Ovary (tissue), 9 donors: ENCODE results near the gene MRPS5. TPM values are rescaled to one million over a fixed set of nuclear protein-coding genes. Genes with fewer than 3 reads are reported as not detected.

Source experiments
- DNase-seq, 5 donors: peaks; one replicate each; pipeline ENCODE4 v3.0.0-alpha.2; 2019 to 2020
- H3K27ac ChIP-seq, 2 donors: fragments of 200-600 bp; one replicate each; pipeline versions ENCODE4 v1.5.1 to v1.8.0; 2019 to 2022
- H3K27me3 ChIP-seq: fragments of 200-600 bp; one replicate; pipeline ENCODE4 v1.8.0; 2022
- H3K36me3 ChIP-seq: fragments of 200-600 bp; sonication (generic); one replicate; pipeline ENCODE4 v1.5.1; 2019
- H3K4me1 ChIP-seq: one replicate; pipeline ENCODE4 v1.8.1; 2013; ENCODE audit warnings: mild to moderate bottlenecking, moderate library complexity; ENCODE audit not compliant: insufficient read depth
- H3K4me3 ChIP-seq: fragments of 200-600 bp; sonication (generic); one replicate; pipeline ENCODE4 v1.5.1; 2017
- H3K9me3 ChIP-seq, 2 donors: fragments of 200-600 bp in 1 of 2; sonication (generic) in 1 of 2; one replicate each; pipeline versions ENCODE4 v1.5.1 to v1.8.1; 2013 to 2019; ENCODE audit warnings: mild to moderate bottlenecking in 1 of 2, moderate library complexity in 1 of 2
- EP300 ChIP-seq: sonication (generic); formaldehyde crosslinking; IDR thresholded peaks from one replicate; pipeline ENCODE4 v1.6.1; 2017; ENCODE audit warnings: antibody characterized with exemption
- POLR2A ChIP-seq: fragments of 450-650 bp; IDR thresholded peaks from one replicate; pipeline ENCODE4 v1.6.1; 2017; ENCODE audit warnings: antibody characterized with exemption, mild to moderate bottlenecking, moderate library complexity
- WGBS, 3 donors: extraction: QIAGEN DNeasy Blood & Tissue Kit in 1 of 3; methylation state at CpG; one replicate each; pipeline versions ENCODE4 v1.1.5 to v1.1.7; 2013 to 2017; 5-methylcytosine and 5-hydroxymethylcytosine counted together
- intact Hi-C, 4 donors: fragments of 100-400 bp; cut with DNase I; formaldehyde crosslinking; loops; one replicate each; pipeline versions ENCODE4 v1.11.0 to v1.15.1; 2022 to 2023
- polyA plus RNA-seq, 2 donors: library from polyadenylated mRNA; stranded (reverse); fragments of 200-250 nt in 1 of 2; fragments of 350-450 nt in 1 of 2; fragmentation: Illumina TruSeq in 1 of 2; extraction: RNeasy Lipid Tissue Mini Kit (QIAGEN cat#74804) in 1 of 2; gene quantifications; one replicate each; pipeline ENCODE4 v1.2.3, GENCODE V29; 2013 to 2014
- total RNA-seq, 7 donors: library from RNA; depleted of rRNA in 2 of 7; stranded (reverse); fragments of >200 nt in 2 of 7; fragmentation: NEBNext Ultra II Directional in 3 of 7; extraction: Animal tissue kit (Norgen Biotek cat#: 25700) in 3 of 7; gene quantifications; one replicate each; pipeline versions ENCODE4 v1.1.0 to v1.2.4, GENCODE V29; 2016 to 2023
- TF ChIP-seq, protein P1 (sequence below), 3 donors: fragments of 450-650 bp in 2 of 3; fragments of 200-600 bp in 1 of 3; IDR thresholded peaks; one replicate each; pipeline versions ENCODE4 v1.5.1 to v1.8.0; 2016 to 2022; ENCODE audit warnings: antibody characterized with exemption in 3 of 3, mild to moderate bottlenecking in 1 of 3
- donor health status: DM: no; HTN: no; CAD: no; lungs with moderate emphysema.
- donor health status: DM: no; HTN: no; CAD: no.
- donor health status: Bipolar disorder and iron deficiency.
- donor health status: DM: yes; HTN: yes; CAD: no.
- donor health status: DM: no; HTN: no; CAD: no.
- donor health status: DM: yes; HTN: yes; CAD: no.

The MRPS5 gene
- total and polyA plus RNA-seq, 9 donors: 32.4 to 62.9 (median 39.7) TPM

DNA sequence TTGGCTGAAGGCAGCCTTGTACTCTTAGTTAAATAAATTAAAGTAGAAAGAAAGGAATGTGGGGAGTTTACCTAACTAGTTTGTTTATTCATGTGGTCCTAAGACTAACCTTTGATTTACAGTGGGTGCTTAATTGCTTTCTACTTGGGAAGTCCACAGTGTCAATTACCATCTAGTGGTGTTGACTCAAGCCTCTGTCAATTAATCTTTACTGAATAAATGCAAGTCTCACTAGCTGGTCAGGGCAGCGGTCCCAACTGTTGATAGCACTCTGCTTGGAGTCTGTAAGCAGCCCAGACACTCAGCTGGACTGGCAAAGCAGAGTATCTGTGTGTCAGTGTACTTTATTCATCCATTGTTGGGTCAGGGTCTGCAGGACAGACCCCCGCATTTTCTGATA lies 22.2 kb upstream of the MRPS5 start:
- Histone ChIP-seq H3K4me1 (no peaks in the 10 kb centered on the region), H3K4me3 (no peak overlapping the region), H3K36me3 (no peaks in the 10 kb centered on the region), H3K9me3 (peaks cover 0 to 31% of the 10 kb centered on the region in 2 donors), H3K27me3 (no peaks in the 10 kb centered on the region), H3K27ac (no peak overlapping the region)
- 97 to 100% (median 100%) methylated on average over 2 of the region's 2 CpGs for WGBS, 3 donors
- intact Hi-C loops: no loop called here
- TF ChIP-seq, protein P1, sequence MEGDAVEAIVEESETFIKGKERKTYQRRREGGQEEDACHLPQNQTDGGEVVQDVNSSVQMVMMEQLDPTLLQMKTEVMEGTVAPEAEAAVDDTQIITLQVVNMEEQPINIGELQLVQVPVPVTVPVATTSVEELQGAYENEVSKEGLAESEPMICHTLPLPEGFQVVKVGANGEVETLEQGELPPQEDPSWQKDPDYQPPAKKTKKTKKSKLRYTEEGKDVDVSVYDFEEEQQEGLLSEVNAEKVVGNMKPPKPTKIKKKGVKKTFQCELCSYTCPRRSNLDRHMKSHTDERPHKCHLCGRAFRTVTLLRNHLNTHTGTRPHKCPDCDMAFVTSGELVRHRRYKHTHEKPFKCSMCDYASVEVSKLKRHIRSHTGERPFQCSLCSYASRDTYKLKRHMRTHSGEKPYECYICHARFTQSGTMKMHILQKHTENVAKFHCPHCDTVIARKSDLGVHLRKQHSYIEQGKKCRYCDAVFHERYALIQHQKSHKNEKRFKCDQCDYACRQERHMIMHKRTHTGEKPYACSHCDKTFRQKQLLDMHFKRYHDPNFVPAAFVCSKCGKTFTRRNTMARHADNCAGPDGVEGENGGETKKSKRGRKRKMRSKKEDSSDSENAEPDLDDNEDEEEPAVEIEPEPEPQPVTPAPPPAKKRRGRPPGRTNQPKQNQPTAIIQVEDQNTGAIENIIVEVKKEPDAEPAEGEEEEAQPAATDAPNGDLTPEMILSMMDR (IDR thresholded peaks at IDR 0.05): no peak
- no peak for TF ChIP-seq POLR2A
- no peak for TF ChIP-seq EP300
- no peak for DNase-seq

DNA sequence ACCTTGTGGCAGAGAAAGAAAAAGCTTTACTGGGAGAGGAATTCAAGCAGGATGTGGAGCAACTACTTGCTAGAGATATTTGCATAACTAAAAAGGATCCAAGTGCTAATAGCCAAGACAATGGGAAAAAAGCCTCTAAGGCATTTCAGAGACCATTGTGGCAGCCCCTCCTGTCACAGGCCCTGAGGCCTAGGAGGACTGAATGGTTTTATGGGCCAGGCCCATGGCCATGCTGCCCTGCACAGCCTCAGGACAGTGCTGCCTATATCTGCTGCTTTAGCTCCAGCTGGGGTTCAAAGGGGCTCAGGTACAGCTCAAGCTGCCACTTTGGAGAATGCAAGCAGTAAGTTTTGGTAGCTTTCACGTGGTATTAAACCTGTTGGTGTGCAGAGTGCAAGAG lies 17.1 kb upstream of the MRPS5 start:
- 74 to 92% (median 90%) methylated on average over 1 of the region's 1 CpG for WGBS, 3 donors
- Histone ChIP-seq H3K4me1 (no peaks in the 10 kb centered on the region), H3K36me3 (no peaks in the 10 kb centered on the region), H3K4me3 (no peak overlapping the region), H3K9me3 (peaks cover 0 to 2% of the 10 kb centered on the region in 2 donors), H3K27ac (no peak overlapping the region), H3K27me3 (no peaks in the 10 kb centered on the region)
- no peak for TF ChIP-seq EP300
- TF ChIP-seq, protein P1 (IDR thresholded peaks at IDR 0.05): no peak
- intact Hi-C loops: no loop called here
- DNase-seq: no peak

DNA sequence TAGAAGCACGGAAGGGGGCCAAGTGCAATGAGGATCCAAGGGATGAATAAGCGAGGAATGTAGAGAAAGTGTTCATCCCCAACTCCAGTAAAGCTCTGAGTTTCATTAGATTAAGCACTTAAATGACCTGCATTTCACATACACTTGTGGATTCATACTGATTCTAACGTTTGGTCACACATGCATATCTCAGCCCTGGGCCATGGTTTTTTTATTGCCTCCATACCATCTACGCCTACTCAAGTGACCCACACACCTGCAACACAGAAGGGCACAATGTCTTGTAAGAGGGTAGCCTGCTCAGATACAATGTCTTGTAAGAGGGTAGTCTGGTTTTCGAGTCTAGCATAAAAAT lies 566 bp upstream of the MRPS5 start:
- TF ChIP-seq POLR2A (no peak), EP300 (no peak)
- TF ChIP-seq, protein P1 (IDR thresholded peaks at IDR 0.05): no peak
- Histone ChIP-seq H3K36me3 (no peaks in the 10 kb centered on the region), H3K27ac (peak overlapping the region in 1 of 2 donors; percentile 86), H3K27me3 (no peaks in the 10 kb centered on the region), H3K9me3 (no peaks in the 10 kb centered on the region), H3K4me1 (peaks cover 10% of the 10 kb centered on the region), H3K4me3 (peak overlapping the region; percentile 97)
- intact Hi-C loops: no loop called here
- 18 to 23% (median 20%) methylated on average over 5 of the region's 5 CpGs for WGBS, 3 donors
- DNase-seq: no peak

DNA sequence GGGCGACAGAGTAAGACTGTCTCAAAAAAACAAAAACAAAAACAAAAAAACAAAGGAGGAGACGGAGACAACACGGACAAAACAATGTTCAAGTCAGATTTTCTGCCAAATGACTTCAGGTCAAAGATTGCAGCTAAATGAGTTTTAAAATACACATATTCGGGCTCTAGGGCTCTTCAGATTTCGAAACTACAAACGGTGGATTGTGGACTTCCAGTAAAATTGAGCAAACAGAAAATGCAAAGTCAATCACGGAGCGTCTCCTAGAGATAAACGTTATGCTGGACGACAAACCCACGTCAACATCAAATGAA lies 558 bp downstream of the MRPS5 start:
- Histone ChIP-seq H3K36me3 (no peaks in the 10 kb centered on the region), H3K9me3 (no peaks in the 10 kb centered on the region), H3K4me3 (peak overlapping the region; percentile 97), H3K27ac (peak overlapping the region in 1 of 2 donors; percentile 86), H3K4me1 (peaks cover 10% of the 10 kb centered on the region), H3K27me3 (no peaks in the 10 kb centered on the region)
- no peak for DNase-seq
- TF ChIP-seq EP300 (no peak), POLR2A (no peak)
- TF ChIP-seq, protein P1 (IDR thresholded peaks at IDR 0.05): no peak
- 0 to 2% (median 1%) methylated on average over 11 of the region's 11 CpGs for WGBS, 3 donors
- intact Hi-C loops: no loop called here

DNA sequence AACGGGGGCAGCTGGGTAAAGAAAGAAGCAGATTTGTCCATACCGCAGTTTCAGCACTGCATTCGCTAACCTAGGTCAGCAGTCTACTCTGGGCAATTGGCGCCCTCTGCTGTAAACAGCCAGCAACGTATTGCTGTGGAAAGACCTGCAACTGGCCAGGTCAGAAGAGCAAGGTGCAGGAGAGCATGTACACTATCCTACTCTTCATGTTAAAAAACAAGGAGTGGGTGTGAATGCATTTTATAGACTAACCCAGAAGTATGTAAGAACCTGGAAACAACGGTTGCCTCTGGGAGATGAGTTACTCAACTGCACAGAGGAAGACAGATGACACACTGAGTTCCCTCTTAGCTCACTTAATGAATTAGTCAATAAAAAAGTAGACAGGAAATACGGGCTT lies 6.2 kb downstream of the MRPS5 start:
- TF ChIP-seq, protein P1 (IDR thresholded peaks at IDR 0.05): peak in 1 of 3 donors; percentile 14
- TF ChIP-seq EP300: no peak
- TF ChIP-seq POLR2A: no peak
- no peak overlapping the region for H3K27ac ChIP-seq
- no peaks in the 10 kb centered on the region for H3K36me3 ChIP-seq
- H3K9me3 ChIP-seq: no peaks in the 10 kb centered on the region
- intact Hi-C loops: no loop called here
- H3K4me1 ChIP-seq: peaks cover 6% of the 10 kb centered on the region
- peak; percentile 25 to 61 (median 49) for DNase-seq
- 14 to 19% (median 18%) methylated on average over 7 of the region's 7 CpGs for WGBS, 3 donors
- no peak overlapping the region for H3K4me3 ChIP-seq
- H3K27me3 ChIP-seq: no peaks in the 10 kb centered on the region
